HCT116 (cell line): ENCODE data around the gene ECM1. TPM values are rescaled to one million over a fixed set of nuclear protein-coding genes. Genes with fewer than 3 reads are reported as not detected.

ENCODE experiments used
- ATAC-seq: fragments of 200-7000 bp; cut with Tn5 transposase; 2 replicates; pipeline ENCODE4 v1.9.1; 2020; ENCODE audit warnings: mild to moderate bottlenecking, moderate library complexity
- BruUV-seq: library from RNA; stranded (reverse); fragments of 400-500 nt; replicated peaks from 2 replicates; lab custom pipeline; 2021; lab: Mats Ljungman, UMichigan
- CTCF ChIA-PET: fragments of 300-600 bp; sonication (Branson Sonifier 250); formaldehyde crosslinking; loops from one replicate; lab custom pipeline; 2021; ENCODE audit warnings: antibody characterized with exemption; lab: Charles Lee
- POLR2A ChIA-PET: fragments of 300-600, 350-600 bp; sonication (Branson Sonifier 250); formaldehyde crosslinking; loops from one replicate; lab custom pipeline; 2021; ENCODE audit warnings: antibody characterized with exemption; lab: Charles Lee
- RAD21 ChIA-PET, 2 experiments: fragments of 300-600 bp; sonication (Branson Sonifier 250); formaldehyde crosslinking; loops; one replicate each; lab custom pipeline; 2023; ENCODE audit warnings: low total read pairs in 2 of 2; ENCODE audit not compliant: uncharacterized antibody in 2 of 2, unreplicated experiment in 2 of 2, low non-redundant PET in 1 of 2; lab: Charles Lee
- DNase-seq: peaks from one replicate; pipeline ENCODE4 v3.0.0-alpha.2; 2010; ENCODE audit warnings: low read depth, low spot score
- H2AFZ ChIP-seq: fragments of 200-600 bp; shearing (Covaris generic), sonication (generic); 2 replicates; pipeline ENCODE4 v1.6.1; 2017; ENCODE audit warnings: low read depth, mixed run types, mixed read lengths, antibody characterized with exemption, low read length; ENCODE audit not compliant: poor library complexity, severe bottlenecking
- H3K27ac ChIP-seq: 2 replicates; pipeline ENCODE4 v1.5.1; 2012; ENCODE audit warnings: low read depth, low read length
- H3K27me3 ChIP-seq: fragments of 200-600 bp; sonication (generic); 2 replicates; pipeline ENCODE4 v1.6.1; 2016; ENCODE audit warnings: mixed run types, low read length, mixed read lengths; ENCODE audit not compliant: insufficient read depth
- H3K36me3 ChIP-seq, 2 experiments: fragments of 200-500 bp in 1 of 2; fragments of 200-600 bp in 1 of 2; sonication (Bioruptor generic) in 1 of 2; sonication (generic) in 1 of 2; 2 replicates each; pipeline versions ENCODE4 v1.5.1 to v1.6.1; 2014 to 2016; ENCODE audit warnings: low read length in 2 of 2, inconsistent platforms in 1 of 2, mixed read lengths in 1 of 2, mixed run types in 1 of 2; ENCODE audit not compliant: insufficient read depth in 2 of 2, control insufficient read depth in 1 of 2
- H3K4me1 ChIP-seq, 2 experiments: fragments of 200-600 bp in 1 of 2; sonication (generic) in 1 of 2; 2 replicates each; pipeline versions ENCODE4 v1.5.1 to v1.6.1; 2012 to 2017; ENCODE audit warnings: low read length in 2 of 2, inconsistent platforms in 1 of 2, mild to moderate bottlenecking in 1 of 2, mixed read lengths in 1 of 2, mixed run types in 1 of 2, moderate library complexity in 1 of 2; ENCODE audit not compliant: insufficient read depth in 2 of 2, control insufficient read depth in 1 of 2
- H3K4me2 ChIP-seq: fragments of 200-600 bp; sonication (generic); 2 replicates; pipeline ENCODE4 v1.6.1; 2017; ENCODE audit warnings: mixed run types, low read length, mixed read lengths
- H3K4me3 ChIP-seq, 2 experiments: fragments of 200-600 bp in 1 of 2; sonication (generic) in 1 of 2; replicated peaks in 1 of 2; 2 replicates each; pipeline ENCODE4 v1.5.1; 2011 to 2016; ENCODE audit warnings: low read length in 2 of 2, control low read depth in 1 of 2, low read depth in 1 of 2, mild to moderate bottlenecking in 1 of 2, mixed read lengths in 1 of 2, mixed run types in 1 of 2
- H3K79me2 ChIP-seq: fragments of 200-600 bp; sonication (generic); 2 replicates; pipeline ENCODE4 v1.6.1; 2017; ENCODE audit warnings: mild to moderate bottlenecking, mixed run types, low read length, moderate library complexity, mixed read lengths; ENCODE audit not compliant: insufficient read depth
- H3K9ac ChIP-seq: fragments of 200-600 bp; sonication (generic); 2 replicates; pipeline ENCODE4 v1.6.1; 2016; ENCODE audit warnings: low read length, mixed read lengths
- H3K9me2 ChIP-seq: fragments of 200-600 bp; sonication (generic), shearing (Covaris generic); 2 replicates; pipeline ENCODE4 v1.6.1; 2017; ENCODE audit warnings: mixed run types, mild to moderate bottlenecking, moderate library complexity; ENCODE audit not compliant: insufficient read depth
- H3K9me3 ChIP-seq, 2 experiments: fragments of 200-500 bp in 1 of 2; fragments of 200-600 bp in 1 of 2; sonication (Bioruptor generic) in 1 of 2; sonication (generic) in 1 of 2; 2 replicates each; pipeline ENCODE4 v1.6.1; 2014 to 2017; ENCODE audit warnings: low read length in 2 of 2, mixed read lengths in 2 of 2, inconsistent platforms in 1 of 2, low read depth in 1 of 2, mild to moderate bottlenecking in 1 of 2, mixed run types in 1 of 2, moderate library complexity in 1 of 2; ENCODE audit not compliant: control insufficient read depth in 1 of 2, insufficient read depth in 1 of 2
- H4K20me1 ChIP-seq: fragments of 200-600 bp; sonication (generic), shearing (Covaris generic); 2 replicates; pipeline ENCODE4 v1.6.1; 2017; ENCODE audit warnings: mixed run types, mild to moderate bottlenecking, moderate library complexity; ENCODE audit not compliant: insufficient read depth
- CBX3 ChIP-seq: IDR thresholded peaks from 2 replicates; pipeline ENCODE4 v1.6.1; 2012; ENCODE audit warnings: low read depth
- CEBPB ChIP-seq: IDR thresholded peaks from 2 replicates; pipeline ENCODE4 v1.6.1; 2012; ENCODE audit warnings: low read depth
- EGR1 ChIP-seq: IDR thresholded peaks from 2 replicates; pipeline ENCODE4 v1.6.1; 2012; ENCODE audit warnings: low read depth
- EZH2 ChIP-seq: fragments of 200-600 bp; sonication (generic); IDR thresholded peaks from 2 replicates; pipeline ENCODE4 v1.6.1; 2017; ENCODE audit warnings: antibody characterized with exemption, mixed run types
- FOSL1 ChIP-seq: IDR thresholded peaks from 2 replicates; pipeline ENCODE4 v1.6.1; 2012; ENCODE audit warnings: low read depth
- JUND ChIP-seq: IDR thresholded peaks from 2 replicates; pipeline ENCODE4 v1.6.1; 2012
- POLR2A ChIP-seq: IDR thresholded peaks from 2 replicates; pipeline ENCODE4 v1.7.0; 2011; ENCODE audit warnings: borderline replicate concordance; ENCODE audit not compliant: insufficient read depth, insufficient read length; ENCODE audit errors: extremely low read depth
- RAD21 ChIP-seq: IDR thresholded peaks from 2 replicates; pipeline ENCODE4 v1.6.1; 2012; ENCODE audit warnings: low read depth, mild to moderate bottlenecking
- SIN3A ChIP-seq: IDR thresholded peaks from 2 replicates; pipeline ENCODE4 v1.6.1; 2012; ENCODE audit warnings: low read depth
- SP1 ChIP-seq: IDR thresholded peaks from 2 replicates; pipeline ENCODE4 v1.6.1; 2012; ENCODE audit warnings: low read depth
- SRF ChIP-seq: IDR thresholded peaks from 2 replicates; pipeline ENCODE4 v1.6.1; 2012; ENCODE audit warnings: low read depth
- TCF7L2 ChIP-seq: IDR thresholded peaks from 2 replicates; pipeline ENCODE4 v1.7.0; 2011; ENCODE audit warnings: borderline replicate concordance, inconsistent platforms; ENCODE audit not compliant: insufficient read depth, insufficient read length; ENCODE audit errors: extremely low read depth
- YY1 ChIP-seq: IDR thresholded peaks from 2 replicates; pipeline ENCODE4 v1.6.1; 2011; ENCODE audit warnings: low read length, low read depth, moderate library complexity, mild to moderate bottlenecking; ENCODE audit not compliant: insufficient replicate concordance; ENCODE audit errors: extremely low read depth
- ZFX ChIP-seq: fragments of 450-650 bp; IDR thresholded peaks from 2 replicates; pipeline ENCODE4 v1.6.1; 2017
- ZNF274 ChIP-seq: fragments of 200-500 bp; sonication (Bioruptor generic); IDR thresholded peaks from 2 replicates; pipeline ENCODE4 v1.6.1; 2014; ENCODE audit warnings: mild to moderate bottlenecking, low read depth, low read length, inconsistent platforms
- intact Hi-C: fragments of 100-400 bp; cut with micrococcal nuclease; formaldehyde crosslinking; loops from 2 replicates; pipeline ENCODE4 v1.10.0; 2022
- total RNA-seq: library from RNA; stranded (reverse); gene quantifications from one replicate; pipeline ENCODE4 v1.2.1, GENCODE V29; 2021; ENCODE audit not compliant: unreplicated experiment
- TF ChIP-seq, protein P1 (sequence below), 3 experiments: fragments of 200-600 bp in 1 of 3; sonication (generic) in 1 of 3; IDR thresholded peaks in 2 of 3; conservative IDR thresholded peaks in 1 of 3; 2 replicates each; pipeline ENCODE4 v1.5.1; 2012 to 2017; ENCODE audit warnings: low read depth in 2 of 3, low read length in 2 of 3, antibody characterized with exemption in 1 of 3, borderline replicate concordance in 1 of 3, control low read depth in 1 of 3, mild to moderate bottlenecking in 1 of 3, mixed read lengths in 1 of 3, mixed run types in 1 of 3, moderate library complexity in 1 of 3; ENCODE audit not compliant: insufficient read depth in 1 of 3
- TF ChIP-seq, protein P2 (sequence below): IDR thresholded peaks from 2 replicates; pipeline ENCODE4 v1.6.1; 2012

The ECM1 gene
- total RNA-seq, 1 experiment from 2014 or later, result 2.0 TPM

GRCh38 chr1:150529017-150529416 lies 21.1 kb downstream of the ECM1 start:
- no peaks in the 10 kb centered on the region for H3K27me3 ChIP-seq
- POLR2A ChIA-PET, result interaction anchor here (0.7 kb wide), 1 partner anchor 13 kb away, joined by 4 read pairs; the partner anchor contains the start of gene FALEC
- H3K79me2 ChIP-seq, result no peaks in the 10 kb centered on the region
- DNase-seq (no peak), ATAC-seq (no peak)
- CTCF ChIA-PET, result interaction anchor here (0.6 kb wide), 1 partner anchor 11 kb away, joined by 4 read pairs; no protein-coding TSS in a partner anchor
- RAD21 ChIA-PET, result no interaction called here
- no TSS peak for BruUV-seq
- H3K9me2 ChIP-seq, result no peaks in the 10 kb centered on the region
- H3K4me1 ChIP-seq, result peaks cover 0 to 10% of the 10 kb centered on the region in 2 experiments; a peak in 2 of 4 replicates
- H4K20me1 ChIP-seq, result no peaks in the 10 kb centered on the region
- no peaks in the 10 kb centered on the region for H3K9me3 ChIP-seq
- H3K4me3 ChIP-seq, result no peak overlapping the region
- no peak for TF ChIP-seq JUND
- TF ChIP-seq CEBPB, result no peak
- TF ChIP-seq TCF7L2, result no peak
- no peak for TF ChIP-seq YY1
- TF ChIP-seq ZFX, result no peak
- TF ChIP-seq POLR2A, result no peak
- TF ChIP-seq SIN3A, result no peak
- H3K9ac ChIP-seq, result no peak overlapping the region
- no peak overlapping the region for H3K27ac ChIP-seq
- no peaks in the 10 kb centered on the region for H3K36me3 ChIP-seq
- no peak overlapping the region for H2AFZ ChIP-seq
- intact Hi-C loops, result no loop called here
- no peak overlapping the region for H3K4me2 ChIP-seq

DNA sequence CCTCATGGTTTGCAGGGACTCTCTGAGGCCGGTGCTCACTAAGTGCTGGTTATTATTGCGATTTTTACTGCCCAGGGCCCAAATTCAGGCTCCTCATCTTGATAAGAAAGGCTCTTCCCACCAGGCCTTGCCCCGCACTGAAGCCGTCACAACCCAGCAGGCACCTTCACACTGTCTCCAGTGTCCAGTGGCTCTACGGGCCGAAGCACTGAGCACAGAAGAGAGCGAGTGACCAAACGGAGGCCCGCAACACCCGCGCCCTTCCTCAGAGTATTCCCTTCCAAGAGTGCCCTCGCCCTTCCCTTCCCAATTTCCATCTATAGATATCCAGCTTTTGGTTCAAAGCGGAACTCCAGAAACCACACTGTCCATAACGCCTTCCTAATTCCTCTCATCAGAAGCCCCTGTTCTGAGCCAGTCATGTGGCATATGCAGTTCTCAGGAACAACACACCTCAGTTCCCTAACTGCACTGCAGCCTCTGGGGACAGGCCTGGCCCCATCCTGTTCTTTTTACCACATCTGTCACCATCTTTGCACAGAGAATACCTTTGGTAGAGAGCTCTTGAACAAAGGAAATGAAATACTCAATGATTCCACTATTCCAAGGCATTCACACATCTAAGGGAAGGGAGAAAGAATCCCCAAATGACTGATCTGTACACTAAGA lies 22.7 kb downstream of the ECM1 start:
- Histone ChIP-seq H3K9ac (no peak overlapping the region), H3K4me2 (no peak overlapping the region), H3K79me2 (no peaks in the 10 kb centered on the region), H3K36me3 (no peaks in the 10 kb centered on the region), H3K9me3 (no peaks in the 10 kb centered on the region), H2AFZ (no peak overlapping the region), H3K4me1 (peaks cover 0 to 12% of the 10 kb centered on the region in 2 experiments; a peak in 2 of 4 replicates), H3K27me3 (no peaks in the 10 kb centered on the region), H3K27ac (no peak overlapping the region), H3K9me2 (no peaks in the 10 kb centered on the region), H4K20me1 (no peaks in the 10 kb centered on the region), H3K4me3 (no peak overlapping the region)
- TF ChIP-seq YY1 (no peak), SIN3A (no peak), FOSL1 (no peak), ZNF274 (no peak), RAD21 (no peak), CBX3 (no peak), EGR1 (no peak), ZFX (no peak), SRF (no peak), TCF7L2 (no peak), SP1 (no peak), CEBPB (no peak), EZH2 (no peak), POLR2A (no peak)
- TF ChIP-seq, protein P1, sequence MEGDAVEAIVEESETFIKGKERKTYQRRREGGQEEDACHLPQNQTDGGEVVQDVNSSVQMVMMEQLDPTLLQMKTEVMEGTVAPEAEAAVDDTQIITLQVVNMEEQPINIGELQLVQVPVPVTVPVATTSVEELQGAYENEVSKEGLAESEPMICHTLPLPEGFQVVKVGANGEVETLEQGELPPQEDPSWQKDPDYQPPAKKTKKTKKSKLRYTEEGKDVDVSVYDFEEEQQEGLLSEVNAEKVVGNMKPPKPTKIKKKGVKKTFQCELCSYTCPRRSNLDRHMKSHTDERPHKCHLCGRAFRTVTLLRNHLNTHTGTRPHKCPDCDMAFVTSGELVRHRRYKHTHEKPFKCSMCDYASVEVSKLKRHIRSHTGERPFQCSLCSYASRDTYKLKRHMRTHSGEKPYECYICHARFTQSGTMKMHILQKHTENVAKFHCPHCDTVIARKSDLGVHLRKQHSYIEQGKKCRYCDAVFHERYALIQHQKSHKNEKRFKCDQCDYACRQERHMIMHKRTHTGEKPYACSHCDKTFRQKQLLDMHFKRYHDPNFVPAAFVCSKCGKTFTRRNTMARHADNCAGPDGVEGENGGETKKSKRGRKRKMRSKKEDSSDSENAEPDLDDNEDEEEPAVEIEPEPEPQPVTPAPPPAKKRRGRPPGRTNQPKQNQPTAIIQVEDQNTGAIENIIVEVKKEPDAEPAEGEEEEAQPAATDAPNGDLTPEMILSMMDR (IDR thresholded peaks at IDR 0.05 in 2 of 3, conservative IDR thresholded peaks at IDR 0.05 in 1 of 3; ENCODE audit: borderline replicate concordance in 1 of 3, insufficient read depth in 1 of 3, low read depth in 2 of 3, low read length in 2 of 3), result no peak
- TF ChIP-seq, protein P2, sequence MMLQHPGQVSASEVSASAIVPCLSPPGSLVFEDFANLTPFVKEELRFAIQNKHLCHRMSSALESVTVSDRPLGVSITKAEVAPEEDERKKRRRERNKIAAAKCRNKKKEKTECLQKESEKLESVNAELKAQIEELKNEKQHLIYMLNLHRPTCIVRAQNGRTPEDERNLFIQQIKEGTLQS, result no peak
- ATAC-seq (no peak), DNase-seq (no peak)
- no TSS peak for BruUV-seq
- ChIA-PET RAD21 (no interaction called here), CTCF (interaction anchor here (1.7 to 2.1 kb wide), 2 partner anchors 21 to 42 kb away, joined by 3 to 6 read pairs; no protein-coding TSS in a partner anchor), POLR2A (interaction anchor here (0.6 kb wide), 1 partner anchor 32 kb away, joined by 3 read pairs; no protein-coding TSS in a partner anchor)
- intact Hi-C loops, result loop anchor here (5.0 kb wide), 1 partner anchor 273 kb away; the partner anchor contains the start of gene CA14
